HG03571 (cell line): ENCODE measurements around the gene TTC1.
"Not testable (repeated sequence)": the region's sequence is repeated elsewhere in the genome, so short reads cannot be mapped to it uniquely, and the experiment has no call there.

Experiments used
- ATAC-seq: cut with Tn5 transposase; IDR thresholded peaks from one replicate; pipeline ENCODE4 v1.9.1; 2021; ENCODE audit not compliant: unreplicated experiment

The TTC1 gene

DNA sequence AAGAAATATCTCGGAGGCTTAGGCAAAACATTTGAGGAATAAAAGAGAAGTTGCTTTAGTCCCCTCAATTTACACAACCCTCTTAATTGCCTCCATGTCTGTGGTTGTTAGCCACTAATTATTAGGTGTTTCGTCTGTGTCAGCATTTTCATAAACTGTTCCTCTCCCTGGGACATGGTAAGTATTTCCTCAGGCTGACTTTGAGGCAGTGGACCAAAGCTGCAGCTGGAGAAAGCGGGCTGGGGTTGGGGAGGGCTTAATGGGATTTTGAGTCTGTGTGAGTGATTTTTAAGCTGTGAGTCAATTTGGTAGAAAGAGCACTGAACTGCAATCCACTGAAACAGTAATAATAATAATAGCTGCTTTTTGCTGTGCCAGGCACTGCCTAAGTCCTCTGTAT is 13.0 kb upstream of the TTC1 start:
- no peak for ATAC-seq

DNA sequence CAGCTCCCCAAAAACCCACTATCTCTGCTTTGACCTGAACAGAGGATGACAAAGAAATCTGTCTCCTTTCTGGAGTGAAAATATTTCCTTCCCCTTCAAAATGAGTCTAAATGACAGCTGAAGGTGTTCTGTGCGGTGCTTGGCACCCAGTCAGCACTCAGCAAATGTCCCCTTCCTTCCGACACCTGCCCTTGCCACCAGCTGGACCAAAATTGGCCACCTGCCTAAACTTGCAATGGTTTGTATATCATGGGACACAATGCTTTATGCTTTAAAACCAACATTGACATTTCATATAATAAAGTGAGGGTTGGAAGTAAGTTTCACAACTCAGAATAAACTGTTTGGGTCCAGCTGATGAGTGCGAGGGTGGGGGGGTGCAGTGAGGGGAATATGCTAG is 7.5 kb upstream of the TTC1 start:
- ATAC-seq = no peak

DNA sequence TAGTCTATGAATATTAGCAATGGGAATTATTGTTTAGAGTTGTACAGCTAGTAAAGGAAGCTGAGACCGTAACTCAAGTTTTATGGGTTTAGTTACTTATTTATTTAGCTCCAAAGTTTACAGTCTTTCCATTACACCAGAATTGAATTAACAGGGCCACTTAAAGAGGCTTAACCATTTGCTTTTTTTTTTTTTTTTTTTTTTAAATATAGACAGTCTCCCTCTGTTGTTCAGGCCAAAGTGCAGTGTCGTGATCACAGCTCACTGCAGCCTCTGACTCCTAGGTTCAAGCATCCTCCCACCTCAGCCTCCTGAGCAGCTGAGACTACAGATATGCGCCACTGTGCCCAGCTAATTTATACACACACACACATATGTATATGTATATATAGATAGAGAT is 1.4 kb upstream of the TTC1 start:
- ATAC-seq = no peak

DNA sequence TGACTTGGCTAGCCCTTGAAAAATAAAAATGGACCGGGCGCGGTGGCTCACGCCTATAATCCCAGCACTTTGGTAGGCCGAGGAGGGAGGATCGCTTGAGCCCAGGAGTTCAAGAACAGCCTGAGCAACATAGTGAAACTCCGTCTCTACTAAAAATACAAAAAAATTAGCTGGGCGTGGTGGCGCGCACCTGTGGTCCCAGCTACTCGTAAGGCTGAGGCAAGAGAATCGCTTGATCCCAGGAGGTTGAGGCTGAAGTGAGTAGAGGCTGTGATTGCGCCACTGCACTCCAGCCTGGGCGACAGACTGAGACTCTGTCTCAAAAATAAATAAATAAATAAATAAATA is 436 bp upstream of the TTC1 start:
- ATAC-seq = peak; percentile 1

DNA sequence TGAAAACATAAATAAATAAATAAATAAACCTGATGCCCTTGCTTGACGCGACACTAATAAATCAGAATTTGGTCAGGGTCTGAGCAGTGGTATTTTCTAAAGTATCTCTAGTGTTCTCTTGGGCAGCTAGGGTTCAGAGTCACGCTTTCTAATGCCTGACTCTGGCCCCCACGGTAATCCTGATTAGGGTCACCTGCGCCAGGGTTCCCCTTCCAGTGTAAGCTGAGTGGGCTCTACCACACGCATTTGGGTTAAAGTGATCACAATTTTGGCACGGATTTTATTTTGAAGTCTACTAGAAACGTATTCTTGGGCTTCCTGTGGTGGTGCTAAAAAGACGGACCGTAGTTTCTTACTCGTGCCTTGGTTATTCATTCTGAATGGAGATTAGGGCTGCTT is 651 bp downstream of the TTC1 start:
- ATAC-seq = no peak

DNA sequence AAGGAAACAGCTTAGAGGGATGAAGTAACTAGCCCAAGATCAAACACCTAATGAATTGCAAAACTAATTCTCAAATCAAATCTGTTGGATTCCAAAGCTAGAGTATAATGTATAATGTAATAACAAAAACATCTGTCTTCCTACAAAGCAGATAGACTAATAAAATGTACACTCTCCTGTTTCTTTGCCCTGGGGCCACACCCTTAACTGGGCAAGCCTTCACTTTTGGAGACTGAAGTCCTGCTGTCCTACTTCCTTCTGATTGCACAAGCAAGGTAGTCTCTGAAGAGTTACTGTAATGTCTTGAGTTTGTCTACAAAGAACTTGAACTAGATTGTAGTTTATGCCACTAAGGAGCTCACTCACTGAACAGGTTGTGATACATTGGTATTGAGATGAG is 2.5 kb downstream of the TTC1 start:
- ATAC-seq = no peak

DNA sequence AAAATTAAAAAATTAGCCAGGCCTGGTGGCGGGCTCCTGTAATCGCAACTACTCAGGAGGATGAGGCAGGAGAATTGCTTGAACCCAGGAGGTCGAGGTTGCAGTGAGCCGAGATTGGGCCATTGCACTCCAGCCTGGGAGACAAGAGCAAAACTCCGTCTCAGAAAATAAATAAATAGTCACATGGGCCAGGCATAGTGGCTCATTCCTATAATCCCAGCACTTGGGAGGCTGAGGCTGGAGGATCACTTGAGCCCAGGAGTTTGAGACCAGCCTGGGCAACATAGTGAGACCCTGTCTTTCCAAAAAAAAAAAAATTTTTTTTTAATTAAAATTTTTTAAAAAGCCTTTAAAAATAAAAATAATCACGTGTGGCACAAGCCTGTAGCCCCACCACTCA is 5.3 kb downstream of the TTC1 start:
- not testable (repeated sequence) for ATAC-seq

DNA sequence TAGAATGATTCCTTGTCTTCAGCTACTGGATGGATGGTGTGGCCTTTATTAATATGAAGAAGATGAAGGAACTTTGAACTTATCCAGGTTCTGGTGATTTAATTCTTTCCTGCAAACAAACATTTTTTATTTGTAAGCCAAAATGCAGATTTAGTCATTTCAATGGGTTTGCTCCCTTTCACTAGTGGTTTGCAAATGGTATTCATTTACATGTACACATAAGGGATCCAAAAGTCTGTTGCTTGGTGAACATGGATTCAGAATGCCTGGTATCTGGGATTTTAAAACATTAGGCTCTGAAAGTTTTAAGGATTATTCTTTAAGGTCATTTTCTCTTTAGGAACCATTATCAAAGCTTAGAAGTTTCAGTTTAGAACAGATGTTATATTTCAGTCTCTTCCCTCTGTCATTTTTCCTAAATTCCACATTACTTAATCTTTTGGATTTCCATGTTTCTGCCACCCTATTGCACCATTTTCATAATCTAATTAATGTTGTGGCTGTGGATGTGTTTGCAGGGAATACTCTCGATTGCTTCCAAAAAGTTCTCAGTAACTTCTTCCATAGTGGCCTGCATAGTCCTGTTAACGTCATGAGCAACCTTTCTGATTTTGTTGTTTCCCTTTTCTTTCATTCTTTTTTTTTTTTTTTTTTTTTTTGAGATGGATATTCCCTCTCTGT is 10.1 kb downstream of the TTC1 start:
- ATAC-seq = no peak

DNA sequence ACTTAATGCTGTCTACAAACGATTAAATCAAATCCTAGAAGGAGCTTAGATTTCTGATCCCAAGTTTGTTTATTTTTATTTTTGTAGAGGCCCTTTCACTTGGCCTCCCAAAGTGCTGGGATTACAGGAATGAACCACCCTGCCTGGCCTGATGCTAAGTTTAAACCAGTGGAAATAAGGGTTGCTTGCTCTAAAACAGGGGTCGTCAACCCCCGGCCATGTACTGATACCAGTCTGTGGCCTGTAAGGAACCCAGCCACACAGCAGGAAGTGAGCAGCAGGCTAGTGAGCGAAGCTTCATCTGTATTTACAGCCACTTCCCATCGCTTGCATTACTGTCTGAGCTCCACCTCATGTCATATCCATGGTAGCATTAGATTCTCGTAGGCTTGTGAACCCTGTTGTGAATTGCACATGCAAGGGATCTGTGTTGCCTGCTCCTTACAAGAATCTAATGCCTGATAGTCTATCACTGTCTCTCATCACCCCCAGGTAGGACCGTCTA is 11.4 kb downstream of the TTC1 start:
- no peak for ATAC-seq

DNA sequence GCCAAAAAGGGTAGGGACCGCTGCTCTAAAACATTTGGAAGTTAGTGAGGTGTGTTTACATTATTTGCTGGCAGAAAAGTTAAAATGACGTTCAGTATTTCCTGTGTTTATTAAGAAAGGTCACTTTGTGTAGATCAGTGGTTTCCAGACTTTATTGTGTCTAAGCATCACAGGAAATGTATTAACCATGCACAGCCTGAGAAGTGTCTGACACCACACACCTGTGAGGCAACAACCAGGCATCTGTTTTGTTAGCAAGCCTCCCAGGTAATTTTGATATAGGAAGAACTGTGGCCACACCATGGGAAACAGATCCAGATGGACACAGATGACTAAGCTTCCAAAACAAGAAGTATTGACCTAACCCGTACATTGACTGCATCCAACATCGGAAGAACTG is 12.0 kb downstream of the TTC1 start:
- no peak for ATAC-seq

DNA sequence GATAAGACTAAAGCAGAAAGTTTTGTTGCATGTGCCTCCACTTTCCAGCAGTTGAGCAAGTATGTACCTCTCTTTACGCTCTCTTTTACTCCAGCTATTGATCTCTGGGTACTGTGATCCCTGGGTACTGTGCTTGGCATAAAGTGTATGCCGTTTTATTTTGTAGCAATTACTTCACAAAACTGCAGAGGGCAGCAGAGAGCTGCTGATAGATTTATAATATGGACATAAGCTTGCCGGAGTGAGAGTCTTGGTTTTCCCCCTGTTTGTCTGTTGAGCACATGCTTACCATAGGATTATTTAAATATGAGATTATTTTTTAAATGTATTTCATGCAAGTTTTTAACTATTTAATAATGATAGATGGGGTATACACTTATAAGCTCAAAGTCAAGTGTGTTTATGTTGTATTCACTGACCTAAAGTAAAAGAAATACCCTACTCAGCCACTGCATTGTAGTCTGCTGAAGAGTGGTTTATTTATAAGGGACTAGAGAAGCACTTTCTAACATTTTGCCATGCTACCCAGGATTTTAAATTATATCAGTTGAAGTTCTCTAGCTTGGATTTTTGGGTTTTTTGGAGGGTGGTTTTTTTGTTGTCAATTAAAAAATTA is 13.0 kb downstream of the TTC1 start:
- peak; percentile 86 for ATAC-seq

DNA sequence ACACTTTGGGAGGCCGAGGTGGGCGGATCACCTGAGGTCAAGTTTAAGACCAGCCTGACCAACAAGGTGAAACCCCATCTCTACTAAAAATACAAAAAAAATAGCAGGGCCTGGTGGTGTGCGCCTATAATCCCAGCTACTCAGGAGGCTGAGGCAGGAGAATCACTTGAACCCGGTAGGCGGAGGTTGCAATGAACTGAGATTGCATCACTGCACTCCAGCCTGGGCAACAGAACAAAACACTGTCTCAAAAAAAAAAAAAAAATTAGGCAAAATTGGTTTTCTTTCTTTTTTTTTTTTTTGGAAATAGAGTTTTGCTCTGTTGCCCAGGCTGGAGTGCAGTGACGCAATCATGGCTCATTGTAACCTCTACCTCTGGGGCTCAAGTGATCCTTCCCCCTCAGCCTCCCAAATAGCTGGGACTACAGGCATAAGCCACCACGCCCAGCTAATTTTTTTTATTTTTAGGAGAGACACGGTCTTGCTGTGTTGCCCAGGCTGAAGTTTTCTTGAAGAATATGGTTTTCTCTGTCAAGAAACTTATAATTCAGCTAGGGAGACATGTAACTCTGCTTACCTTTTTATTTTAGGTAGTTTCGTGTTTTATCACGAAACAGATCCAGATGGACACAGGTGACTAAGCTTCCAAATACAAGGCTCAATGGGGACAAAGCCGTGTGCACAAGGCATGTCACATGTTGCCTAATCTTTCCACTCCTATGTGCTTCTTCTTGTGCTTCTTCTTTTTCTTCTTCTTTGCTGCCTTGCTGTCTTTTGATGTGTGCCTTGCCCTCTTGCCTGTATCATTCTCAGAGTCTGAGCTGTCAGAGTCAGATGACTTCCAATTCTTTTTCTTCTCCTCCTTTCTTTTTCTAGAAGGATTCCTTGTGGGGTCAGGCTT is 14.3 kb downstream of the TTC1 start:
- ATAC-seq = no peak

DNA sequence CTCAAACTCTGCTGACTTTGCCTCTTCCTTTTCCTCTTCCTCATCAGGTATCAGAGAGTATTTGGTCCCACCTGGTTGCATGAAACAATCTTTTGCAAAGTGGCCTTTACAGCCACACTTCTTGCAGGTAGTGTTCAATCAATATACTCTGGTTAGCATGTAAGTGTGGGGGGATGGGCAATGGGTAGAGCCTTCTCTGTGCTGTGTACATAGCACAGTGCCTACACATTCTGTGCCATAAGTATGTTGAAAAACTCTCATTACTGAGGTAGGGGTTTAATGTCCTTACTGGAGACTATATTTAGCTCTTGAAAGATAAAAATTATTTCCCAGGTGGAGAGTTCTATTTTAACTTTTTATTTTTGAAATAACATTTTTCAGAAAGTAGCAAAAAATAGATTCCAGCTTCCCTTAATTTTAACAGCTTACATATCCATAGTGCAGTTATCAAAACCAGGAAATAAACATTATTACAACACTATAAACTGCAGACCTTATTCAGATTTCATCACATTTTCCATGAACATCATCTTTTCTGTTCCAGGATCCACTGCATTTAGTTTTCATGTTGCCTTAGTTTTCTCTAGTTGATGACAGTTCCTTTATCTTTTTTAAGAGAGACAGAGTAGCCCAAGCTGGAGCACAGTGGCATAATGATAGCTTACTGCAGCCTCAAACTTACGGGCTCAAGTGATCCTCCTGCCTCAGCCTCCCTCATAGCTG is 15.1 kb downstream of the TTC1 start:
- ATAC-seq = no peak

DNA sequence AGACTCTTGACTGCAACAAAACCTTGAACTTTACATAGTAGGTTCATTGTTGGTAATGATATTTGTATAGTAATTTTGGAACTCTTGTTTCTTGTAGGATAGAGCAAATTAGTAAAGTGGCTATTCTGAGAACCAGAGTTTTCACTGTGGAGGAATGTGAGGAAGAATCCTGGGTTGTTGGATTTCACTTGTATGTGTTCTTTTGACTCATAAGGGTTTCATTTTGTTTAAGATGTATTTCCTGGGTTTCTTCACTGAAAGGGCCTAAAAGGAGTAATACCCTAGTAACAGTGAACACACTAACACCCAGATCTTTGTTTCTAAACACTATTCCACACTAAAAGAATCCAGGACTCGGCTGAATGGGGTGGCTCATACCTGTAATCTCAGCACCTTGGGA is 20.1 kb downstream of the TTC1 start:
- no peak for ATAC-seq

DNA sequence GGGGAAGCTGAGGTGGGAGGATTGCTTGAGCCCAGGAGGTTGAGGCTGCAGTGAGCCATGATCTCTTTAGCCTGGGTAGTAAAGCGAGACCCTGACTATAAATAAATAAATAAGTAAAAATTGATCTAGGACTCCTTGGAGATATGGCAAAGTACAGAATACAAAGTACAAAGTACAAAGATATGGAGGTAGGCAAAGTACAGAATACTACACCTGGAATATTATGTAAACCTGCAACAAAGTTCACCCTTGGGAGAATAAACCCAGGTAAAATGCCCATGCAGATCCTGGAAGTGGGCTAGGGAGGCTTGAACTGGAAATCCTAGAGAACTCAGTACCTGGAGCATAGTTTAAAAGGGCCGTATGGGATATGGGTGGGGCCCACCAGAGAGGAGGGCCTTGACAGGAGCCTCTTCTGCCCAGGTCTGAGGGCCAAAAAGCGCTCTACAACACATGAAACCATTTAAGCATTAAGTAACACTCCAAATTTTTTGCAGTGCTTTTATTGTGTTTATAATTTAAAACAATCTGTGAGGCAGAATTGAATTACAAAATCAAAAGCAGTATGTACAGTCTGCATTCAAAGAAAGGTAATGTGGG is 20.7 kb downstream of the TTC1 start:
- ATAC-seq = no peak

DNA sequence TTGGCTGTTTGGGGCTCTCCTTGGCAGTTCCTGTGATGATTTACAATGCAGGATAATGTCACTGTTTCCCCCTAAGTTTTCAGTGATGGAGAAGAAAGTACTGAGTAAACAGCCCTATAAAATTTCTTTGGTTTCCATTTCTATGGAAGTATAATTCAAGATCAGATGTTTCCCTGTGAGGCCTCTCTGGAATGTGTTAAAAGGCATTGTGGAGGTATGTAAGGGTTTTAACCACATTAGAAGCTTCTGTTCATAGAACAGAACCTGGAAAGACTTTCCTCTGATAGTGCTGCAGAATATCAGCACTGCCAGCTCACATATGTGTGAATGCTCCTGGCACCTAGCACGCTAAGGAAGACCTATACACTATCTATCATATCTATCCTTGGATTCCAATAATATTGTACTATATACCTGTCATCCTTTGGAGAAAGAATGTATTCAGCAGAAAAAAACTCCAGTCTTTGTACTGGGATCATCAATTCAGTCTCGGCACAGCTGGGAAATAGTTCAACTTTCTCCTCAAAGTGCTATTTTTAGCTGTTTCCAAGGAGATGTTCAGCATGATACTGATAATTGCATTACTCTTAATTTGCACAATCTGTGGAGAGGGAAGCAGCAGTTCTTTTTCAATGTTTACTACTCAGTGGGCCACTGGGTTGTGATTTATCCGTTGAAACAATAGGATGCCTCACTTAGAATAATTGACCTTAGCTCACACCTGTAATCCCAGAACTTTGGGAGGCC is 21.9 kb downstream of the TTC1 start:
- ATAC-seq = no peak

DNA sequence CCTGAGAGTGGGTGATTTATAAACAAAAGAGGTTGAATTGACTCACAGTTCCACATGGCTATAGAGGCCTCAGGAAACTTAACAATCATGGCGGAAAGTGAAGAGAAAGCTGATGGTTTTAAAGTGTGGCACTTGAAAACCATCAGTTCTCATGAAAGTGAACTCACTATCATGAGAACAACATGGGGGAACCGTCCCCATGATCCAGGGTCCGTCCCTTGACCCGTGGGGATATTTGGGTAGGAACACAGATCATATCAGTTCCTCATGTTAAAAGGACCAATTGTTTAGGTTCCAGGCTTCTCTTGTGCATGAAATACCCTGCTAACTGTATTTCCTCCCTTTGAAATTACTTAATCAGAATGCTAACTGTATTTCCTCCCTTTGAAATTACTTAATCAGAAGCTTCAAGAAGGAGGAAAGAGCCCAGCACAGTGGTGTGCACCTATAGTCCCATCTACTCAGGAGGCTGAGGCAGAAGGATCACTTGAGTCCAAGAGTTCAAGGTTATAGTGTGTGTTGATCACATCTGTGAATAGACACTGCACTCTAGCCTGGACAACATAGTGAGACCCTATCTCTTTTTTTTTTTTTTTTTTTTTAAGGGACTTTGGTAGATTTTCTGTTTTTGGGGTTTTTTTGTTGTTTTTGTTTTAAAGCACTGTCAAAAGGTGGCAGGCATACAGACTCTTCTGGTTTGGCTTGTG is 24.8 kb downstream of the TTC1 start:
- ATAC-seq = no peak

DNA sequence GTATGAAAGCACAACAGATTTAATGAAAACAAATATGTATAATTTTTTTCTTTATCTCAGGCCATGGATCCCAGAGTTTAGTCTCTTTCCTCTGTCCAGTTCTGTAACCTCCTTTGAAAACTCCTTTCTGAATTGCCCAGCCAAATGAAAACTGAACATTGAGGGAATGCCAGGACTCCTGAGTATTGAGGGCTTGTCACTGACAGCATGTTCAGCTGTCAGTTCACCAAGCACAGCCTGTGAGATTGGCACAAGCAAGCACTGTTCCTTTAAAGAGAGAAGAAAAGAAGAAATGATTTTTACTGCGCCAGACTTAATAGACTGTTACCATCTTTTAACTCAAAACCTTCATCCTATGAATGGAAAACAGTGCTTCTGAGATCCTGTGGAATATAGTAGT is 27.3 kb downstream of the TTC1 start:
- no peak for ATAC-seq

DNA sequence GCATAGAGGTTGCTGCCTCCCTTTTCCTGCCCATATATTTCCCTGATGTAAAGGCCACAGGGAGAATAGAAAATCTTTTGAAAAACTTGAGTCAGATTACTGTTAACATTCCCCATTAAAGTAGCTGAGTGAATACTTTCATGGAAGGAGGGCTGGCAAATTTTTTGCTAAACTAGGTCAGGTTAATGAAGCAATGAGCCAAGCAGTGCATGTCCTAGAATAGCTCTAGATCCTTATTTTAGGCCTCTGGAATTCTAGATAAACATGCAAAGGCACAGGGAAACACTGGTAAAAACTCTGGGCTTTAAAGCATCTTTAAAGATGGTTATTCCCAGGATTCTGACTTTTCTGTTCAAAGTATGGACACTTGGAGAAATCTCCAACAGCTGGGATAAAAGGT is 27.9 kb downstream of the TTC1 start:
- no peak for ATAC-seq
